EH (cell line): Measurements from ENCODE around the gene DNAH1.

ENCODE experiments used
- DNase-seq: peaks from one replicate; pipeline ENCODE4 v3.0.0-alpha.2; 2015; ENCODE audit warnings: low read depth

Gene DNAH1

DNA sequence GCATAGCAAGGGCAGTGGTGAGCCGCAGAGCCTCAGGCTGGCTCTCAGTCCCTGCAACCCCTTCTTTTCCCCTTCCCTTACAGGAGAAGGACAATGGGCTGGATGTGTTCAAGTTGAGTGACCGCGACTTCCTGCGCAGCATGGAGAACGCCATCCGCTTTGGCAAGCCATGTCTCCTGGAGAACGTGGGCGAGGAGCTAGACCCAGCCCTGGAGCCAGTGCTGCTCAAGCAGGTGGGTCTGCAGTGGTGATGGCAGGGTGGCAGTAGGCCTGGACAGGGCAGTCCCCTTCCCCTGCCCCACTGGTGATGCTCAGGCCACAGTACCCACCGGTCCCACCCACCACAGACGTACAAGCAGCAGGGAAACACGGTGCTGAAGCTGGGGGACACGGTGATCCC, 75.0 kb downstream of the DNAH1 start:
- DNase-seq, result no peak

DNA sequence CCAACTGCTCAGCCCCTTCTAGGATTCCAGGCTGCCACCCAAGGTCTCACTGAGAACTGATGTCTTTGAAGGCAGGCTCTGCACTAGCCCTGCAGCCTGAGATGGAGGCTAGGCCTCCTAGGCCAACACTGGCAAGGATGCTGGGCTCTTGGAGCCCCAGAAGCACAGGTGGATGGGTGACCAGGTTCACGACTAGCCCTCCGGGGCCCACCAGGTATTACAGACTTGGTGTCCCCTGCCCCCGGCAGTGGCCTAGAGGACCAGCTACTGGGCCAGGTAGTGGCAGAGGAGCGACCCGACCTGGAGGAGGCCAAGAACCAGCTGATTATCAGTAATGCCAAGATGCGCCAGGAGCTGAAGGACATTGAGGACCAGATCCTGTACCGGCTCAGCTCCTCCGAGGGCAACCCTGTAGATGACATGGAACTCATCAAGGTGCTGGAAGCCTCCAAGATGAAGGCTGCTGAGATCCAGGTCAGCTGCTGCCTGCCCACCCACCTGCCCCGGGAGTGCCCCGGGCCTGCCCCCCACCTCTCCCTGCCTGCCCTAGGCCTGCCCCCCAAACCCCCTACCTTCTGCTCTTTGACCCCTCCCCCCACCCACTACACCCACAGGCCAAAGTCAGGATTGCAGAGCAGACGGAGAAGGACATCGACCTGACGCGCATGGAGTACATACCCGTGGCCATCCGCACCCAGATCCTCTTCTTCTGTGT, 76.3 kb downstream of the DNAH1 start:
- no peak for DNase-seq

DNA sequence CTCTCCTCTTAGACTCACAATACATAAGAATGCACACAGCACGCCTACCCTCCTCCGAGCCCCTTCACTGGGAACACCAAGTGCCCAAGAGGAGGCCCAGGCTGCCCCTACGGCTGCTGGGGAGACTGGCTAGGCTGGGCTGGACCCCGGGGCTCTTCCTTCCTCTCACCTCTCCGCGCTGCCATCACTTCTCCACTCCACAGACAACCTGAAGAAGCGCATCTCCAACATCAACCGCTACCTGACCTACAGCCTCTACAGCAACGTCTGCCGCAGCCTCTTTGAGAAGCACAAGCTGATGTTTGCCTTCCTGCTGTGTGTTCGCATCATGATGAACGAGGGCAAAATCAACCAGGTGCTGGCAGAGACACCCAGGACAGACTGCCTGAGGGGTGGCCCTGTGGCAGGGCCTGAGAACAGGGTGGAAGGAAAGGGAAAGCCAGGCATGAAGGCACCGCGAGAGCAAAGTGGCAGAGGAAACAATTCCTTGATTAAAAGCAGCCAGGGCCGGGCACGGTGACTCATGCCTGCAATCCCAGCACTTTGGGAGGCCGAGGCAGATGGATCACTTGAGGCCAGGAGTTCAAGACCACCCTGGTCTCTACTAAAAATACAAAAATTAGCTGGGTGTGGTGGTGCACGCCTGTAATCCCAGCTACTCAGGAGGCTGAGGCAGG, 77.2 kb downstream of the DNAH1 start:
- DNase-seq, result no peak

DNA sequence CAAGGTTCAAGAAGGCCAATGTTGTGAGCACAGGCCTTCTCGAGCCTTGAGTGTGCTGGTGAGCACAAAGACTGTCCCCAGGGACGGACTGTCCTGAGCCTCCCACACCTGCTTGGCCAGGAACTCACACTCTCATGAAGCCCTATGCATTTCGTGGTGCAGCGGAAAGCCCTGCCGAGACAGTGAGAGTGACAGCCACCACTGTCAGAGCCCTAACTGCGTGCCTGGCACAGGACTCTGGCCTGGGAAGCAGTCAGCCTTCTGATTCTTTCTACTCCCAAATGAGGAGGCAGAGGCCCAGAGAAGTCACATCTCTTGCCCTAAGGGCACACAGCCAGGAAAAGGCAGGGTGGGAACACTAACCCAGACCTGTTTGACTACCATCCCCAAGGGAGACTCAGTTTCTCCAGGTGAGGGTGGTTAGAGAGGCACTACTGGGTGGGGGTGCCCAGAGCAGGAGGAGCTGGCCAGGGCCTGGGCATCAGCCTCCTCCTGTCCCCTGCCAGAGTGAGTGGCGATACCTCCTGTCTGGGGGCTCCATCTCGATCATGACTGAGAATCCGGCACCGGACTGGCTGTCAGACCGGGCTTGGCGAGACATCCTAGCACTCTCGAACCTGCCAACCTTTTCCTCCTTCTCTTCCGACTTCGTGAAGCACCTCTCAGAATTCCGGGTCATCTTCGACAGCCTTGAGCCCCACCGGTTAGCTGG, 78.0 kb downstream of the DNAH1 start:
- DNase-seq, result no peak

DNA sequence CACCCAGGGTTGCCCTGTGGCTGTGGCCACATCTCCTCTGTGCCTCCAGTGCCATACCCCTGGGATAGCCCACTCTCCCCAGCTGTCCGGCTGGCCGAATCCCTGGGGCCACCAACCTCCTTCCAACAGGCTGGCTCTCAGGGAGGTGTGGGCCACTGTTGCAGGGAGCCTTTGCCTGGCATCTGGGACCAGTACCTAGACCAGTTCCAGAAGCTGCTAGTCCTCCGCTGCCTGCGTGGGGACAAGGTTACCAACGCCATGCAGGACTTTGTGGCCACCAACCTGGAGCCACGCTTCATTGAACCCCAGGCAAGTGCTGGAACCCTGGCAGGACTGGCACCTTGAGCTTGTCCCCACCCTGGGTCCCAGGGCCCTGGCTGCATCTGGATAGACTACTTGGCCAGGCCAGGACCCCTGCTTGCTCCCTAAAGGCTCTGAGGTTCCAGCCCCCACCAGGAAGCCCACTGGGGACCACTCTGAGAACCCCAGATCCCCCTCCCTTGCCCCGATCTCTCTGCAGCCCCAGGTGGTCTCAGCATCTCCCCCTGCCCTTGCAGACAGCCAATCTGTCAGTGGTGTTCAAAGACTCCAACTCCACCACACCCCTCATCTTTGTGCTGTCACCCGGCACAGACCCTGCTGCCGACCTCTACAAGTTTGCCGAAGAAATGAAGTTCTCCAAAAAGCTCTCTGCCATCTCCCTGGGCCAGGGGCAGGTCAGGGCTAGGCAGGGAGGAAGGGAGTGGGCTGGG, 78.8 kb downstream of the DNAH1 start:
- DNase-seq, result no peak

DNA sequence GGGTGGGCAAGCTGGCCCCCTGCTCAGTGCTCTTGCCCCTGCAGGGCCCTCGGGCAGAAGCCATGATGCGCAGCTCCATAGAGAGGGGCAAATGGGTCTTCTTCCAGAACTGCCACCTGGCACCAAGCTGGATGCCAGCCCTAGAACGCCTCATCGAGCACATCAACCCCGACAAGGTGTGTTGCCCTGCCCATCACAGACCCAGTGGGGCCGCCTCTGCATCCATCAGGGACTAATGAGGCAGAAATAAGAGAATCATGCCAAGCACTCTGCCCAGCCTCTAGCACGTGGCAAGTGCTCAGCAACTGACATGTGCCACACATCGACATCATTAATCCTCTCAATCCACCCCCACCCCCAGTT, 79.4 kb downstream of the DNAH1 start:
- DNase-seq, result no peak

DNA sequence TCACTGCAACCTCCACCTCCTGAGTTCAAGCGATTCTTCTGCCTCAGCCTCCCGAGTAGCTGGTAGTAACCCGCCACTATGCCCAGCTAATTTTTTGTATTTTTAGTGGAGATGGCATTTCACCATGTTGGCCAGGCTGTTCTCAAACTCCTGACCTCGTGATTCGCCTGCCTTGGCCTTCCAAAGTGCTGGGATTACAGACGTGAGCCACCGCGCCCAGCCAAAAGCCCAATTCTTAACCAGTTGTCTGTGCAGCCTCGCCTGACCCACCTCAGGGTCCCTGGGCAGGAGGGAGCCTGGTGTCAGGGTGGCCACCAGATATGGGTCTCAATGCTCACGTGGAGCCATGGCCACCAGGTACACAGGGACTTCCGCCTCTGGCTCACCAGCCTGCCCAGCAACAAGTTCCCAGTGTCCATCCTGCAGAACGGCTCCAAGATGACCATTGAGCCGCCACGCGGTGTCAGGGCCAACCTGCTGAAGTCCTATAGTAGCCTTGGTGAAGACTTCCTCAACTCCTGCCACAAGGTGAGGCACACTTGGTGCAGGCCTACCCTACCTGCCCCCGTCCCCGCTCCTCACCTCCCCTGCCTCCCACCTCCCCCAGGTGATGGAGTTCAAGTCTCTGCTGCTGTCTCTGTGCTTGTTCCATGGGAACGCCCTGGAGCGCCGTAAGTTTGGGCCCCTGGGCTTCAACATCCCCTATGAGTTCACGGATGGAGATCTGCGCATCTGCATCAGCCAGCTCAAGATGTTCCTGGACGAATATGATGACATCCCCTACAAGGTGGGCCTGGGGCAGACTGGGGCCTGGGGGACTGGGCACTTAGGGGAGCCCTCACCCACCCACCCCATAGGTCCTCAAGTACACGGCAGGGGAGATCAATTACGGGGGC, 80.1 kb downstream of the DNAH1 start:
- no peak for DNase-seq

DNA sequence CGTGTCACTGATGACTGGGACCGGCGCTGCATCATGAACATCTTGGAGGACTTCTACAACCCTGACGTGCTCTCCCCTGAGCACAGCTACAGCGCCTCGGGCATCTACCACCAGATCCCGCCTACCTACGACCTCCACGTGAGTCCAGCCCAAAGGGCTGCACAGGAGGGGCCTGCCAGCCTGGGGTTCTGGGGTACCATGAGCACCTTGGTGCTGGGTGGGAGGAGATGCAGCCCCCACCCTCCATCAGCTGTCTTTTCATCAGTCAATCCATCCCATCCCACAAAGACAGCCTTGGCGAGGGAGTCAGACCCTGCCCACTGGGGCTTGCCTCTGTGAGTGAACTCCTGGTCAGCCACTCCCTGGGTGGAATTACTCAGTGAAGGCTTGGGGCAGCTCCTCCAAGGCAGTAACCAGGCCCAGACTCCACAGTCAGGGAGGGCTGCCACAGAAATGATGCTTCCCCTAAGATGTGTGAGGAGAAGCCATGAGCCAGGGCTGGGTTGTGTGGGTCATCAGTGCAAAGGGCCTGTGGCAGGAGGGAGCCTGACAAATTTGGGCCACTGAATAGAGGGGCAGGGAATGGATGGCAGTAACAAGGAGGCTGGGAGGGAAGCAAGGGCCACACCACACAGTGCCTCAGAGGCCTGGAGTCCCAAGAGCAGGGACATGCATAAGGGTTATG, 80.9 kb downstream of the DNAH1 start:
- DNase-seq, result no peak

DNA sequence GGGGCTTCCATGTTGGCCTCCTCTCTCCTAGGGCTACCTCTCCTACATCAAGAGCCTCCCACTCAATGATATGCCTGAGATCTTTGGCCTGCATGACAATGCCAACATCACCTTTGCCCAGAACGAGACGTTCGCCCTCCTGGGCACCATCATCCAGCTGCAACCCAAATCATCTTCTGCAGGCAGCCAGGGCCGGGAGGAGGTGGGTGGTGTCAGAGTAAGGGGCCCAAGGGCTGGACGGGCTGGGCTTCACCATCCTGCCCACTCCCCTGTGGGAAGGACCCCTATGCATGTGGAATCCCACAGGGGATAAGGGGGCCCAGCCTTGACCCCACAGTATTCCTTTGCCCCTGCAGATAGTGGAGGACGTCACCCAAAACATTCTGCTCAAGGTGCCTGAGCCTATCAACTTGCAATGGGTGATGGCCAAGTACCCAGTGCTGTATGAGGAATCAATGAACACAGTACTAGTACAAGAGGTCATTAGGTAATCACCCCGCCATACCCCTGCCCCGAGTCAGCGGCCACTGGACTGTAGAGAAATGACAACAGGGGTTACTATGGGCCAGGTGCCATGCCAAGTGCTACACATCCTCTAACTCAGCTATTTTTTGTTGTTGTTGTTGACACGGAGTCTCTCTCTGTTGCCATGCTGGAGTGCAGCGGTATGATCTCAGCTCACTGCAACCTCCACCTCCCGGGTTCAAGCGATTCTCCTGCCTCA, 81.7 kb downstream of the DNAH1 start:
- no peak for DNase-seq

DNA sequence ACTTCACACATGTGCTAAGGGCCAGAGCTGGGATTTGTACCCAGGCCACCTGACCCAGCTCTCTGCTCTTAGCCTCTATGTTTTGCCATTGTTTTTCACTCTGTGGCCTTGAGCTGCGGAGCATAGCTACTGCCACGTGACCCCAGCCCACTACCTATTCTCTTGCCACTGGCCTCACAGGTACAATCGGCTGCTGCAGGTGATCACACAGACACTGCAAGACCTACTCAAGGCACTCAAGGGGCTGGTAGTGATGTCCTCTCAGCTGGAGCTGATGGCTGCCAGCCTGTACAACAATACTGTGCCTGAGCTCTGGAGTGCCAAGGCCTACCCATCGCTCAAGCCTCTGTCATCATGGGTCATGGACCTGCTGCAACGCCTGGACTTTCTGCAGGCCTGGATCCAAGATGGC, 82.6 kb downstream of the DNAH1 start:
- DNase-seq, result no peak

DNA sequence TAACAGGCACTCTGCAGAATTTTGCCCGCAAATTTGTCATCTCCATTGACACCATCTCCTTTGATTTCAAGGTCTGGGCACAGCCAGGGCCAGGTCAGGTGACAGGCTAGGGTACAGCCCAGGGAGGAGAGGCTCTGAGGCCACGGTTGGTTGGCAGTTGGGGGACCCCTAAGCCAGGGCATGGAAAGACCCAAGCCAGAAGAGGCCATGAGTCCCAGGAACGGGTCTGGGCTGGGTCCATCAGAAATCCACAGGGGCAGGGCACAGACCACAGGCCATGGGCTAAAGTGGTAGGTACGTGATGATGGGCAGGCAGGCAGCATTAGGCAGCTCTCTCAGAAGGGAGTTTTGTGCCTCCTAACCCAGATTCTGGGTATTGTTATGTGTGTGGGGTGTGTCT, 83.0 kb downstream of the DNAH1 start:
- no peak for DNase-seq

DNA sequence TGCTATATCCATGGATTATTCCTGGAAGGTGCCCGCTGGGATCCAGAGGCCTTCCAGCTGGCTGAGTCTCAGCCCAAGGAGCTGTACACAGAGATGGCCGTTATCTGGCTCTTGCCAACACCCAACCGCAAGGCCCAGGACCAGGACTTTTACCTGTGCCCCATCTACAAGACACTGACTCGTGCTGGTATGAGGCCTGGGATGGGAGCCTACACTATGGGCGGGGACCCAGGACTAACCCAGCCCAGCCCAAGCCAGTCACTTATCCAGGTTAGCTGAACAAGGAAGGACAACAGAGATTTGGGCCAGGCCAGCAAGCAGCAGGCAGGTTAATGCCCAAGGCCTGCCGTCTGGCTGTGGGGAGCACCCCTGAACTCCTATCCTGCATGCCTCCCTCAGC, 83.5 kb downstream of the DNAH1 start:
- DNase-seq, result no peak

DNA sequence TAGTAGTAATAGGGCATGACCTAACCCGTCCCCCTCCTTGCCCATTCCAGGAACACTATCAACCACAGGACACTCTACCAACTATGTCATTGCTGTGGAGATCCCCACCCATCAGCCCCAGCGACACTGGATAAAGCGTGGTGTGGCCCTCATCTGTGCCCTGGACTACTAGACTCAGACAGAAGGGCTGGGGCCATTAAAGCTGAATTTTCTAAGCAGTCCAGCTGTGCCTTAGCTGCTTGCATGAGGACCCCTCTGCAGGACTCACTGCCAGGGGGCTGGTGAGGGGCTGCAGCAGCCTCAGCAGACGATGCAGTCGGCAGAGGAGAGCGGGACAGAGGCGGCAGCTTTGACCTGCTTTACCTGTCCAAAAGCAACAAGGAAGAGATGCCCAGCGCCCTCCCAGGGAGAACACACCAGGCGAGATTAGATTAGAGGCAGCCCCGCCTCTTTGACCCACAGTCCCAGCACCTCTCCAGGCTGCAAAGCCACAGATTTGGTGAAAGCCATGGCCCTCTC, 84.2 kb downstream of the DNAH1 start:
- DNase-seq, result no peak

DNA sequence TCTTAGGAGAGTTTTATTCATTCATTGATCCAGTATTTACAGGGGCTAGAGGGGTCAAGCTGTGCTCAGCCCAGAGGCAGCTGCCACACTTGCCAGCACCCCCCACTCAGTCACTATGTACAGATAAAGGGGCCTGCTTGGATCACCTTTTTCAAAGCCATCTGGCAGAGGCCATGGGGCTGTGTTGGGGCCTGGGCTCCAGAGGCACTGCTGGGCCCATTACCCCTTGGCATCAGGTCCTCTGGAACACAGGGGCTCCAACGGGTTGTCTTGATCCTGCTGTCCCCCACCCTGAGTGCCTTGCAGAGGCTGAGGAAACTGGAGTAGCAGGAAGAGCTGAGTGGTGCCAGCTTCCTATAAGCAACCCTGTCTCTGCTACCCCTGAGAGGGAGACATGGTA, 84.9 kb downstream of the DNAH1 start:
- DNase-seq, result no peak

DNA sequence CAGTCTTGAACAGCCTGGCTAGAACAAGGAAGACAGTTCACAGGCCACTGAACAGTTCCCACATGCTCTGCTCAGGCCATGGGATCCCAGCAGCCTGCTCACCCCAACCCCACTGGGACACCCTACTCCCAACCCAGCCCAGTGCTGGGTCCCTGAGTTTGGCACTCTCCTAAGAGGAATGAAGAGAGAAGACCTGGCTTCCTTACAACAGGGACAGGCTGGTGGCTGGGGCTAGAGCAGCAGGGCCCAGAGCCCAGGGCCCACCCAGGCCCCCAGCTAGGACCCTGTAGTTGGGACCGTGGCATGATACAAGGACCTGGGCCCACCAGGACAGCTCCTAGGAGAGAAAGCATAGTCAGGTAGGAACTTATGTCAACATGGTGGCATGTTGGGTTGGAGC, 85.4 kb downstream of the DNAH1 start:
- DNase-seq, result no peak

DNA sequence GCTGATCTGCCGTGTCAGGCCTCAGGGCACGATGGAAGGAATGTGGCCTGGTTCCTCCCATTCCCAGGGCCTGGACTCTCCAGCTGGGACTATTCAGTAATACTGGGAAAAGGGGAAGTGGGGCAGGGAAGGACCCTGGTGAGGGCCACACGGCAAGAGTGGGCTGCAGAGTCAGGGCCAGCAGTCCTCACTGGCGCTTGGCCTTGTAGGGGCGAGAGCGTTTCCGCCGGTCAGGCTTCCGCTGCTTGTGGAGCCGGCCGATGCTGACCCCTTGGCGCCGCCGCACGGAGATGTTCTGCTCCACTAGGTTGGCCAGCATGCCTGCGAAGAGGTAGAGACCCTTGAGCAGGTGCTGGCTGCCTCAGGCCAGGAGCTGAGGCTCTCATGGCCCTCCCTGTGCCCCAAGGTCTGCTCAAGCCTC, 86.0 kb downstream of the DNAH1 start:
- peak; percentile 16 for DNase-seq

DNA sequence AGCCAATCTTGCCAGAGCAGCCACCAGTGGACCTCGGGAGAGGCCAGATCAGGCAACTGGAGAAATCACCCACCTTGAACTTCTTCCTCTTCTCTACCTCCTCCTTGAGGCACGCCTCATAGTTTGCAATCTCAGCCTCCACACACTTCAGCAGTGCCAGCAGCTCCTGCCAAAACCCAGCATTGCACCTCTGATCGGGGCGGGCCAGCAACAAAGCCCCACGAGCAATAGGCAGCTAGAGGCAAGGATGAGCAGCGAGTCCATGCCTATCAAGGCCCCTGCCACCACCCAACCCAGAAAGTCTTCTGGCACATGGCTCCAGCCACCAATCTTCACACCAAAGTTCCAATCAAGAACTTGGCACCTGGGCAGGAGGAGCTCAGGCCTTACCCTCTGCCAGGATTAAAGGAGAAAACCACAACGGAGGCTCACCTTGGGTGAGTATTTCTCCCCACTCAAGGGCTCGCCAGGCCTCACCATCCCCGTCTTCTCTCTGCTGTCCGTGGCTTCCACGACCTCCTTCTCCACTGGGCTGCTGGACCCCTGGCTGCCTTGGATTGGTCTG, 86.7 kb downstream of the DNAH1 start:
- DNase-seq, result no peak

DNA sequence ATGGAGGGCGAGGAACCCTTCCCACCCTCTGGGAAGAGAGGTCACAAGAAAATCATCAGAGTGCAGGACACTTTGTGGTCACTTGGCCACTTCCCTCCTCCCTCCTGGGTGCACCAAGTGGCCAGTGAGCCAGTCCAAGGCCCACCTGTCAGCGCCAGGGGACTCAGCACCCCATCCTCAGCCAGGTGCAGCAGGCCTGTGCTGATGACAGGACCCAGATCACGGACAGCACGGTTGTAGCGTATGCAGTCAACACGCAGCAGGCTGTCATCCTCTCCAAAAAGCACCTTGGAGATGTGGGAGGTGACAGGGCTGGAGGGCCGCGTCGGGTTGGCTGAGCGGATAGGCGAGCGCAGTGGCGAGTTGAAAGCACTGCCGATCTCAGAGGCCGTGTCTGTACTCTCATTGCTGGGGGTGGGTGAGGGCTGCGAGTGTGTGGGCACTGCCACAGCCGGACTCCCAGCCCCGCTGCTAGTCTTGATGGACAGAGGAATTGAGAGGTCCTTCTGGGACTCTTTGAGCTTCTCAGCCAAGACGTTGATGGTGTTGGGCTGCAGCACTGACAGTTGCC, 87.2 kb downstream of the DNAH1 start:
- no peak for DNase-seq

DNA sequence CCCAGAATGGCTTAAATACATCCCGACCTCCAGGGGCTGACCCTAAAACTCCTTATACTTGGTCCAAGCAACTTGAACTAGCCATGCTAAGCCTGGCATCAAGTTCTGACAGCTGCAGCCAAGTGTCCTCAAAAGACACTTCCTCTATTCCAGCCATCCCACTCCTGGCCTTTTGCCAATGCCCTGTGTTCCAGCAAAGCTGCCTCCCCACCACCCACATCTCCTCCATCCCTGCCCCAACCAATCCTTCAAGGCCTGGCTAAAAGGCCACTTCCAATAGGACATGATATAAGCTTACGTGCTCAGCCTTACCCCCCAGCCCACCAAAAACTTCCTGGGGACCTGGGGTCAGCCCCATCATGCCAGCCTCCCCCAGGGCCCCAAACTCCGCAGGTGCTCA, 87.8 kb downstream of the DNAH1 start:
- no peak for DNase-seq
